Measurements from ENCODE around the gene DDIAS.
"Not testable (repeated sequence)": the region's sequence is repeated elsewhere in the genome, so short reads cannot be mapped to it uniquely, and the experiment has no call there.

- not testable (repeated sequence) for TF ChIP-seq CTCF, POLR2A (IDR thresholded peaks at IDR 0.05)
Measured at GRCh38 chr11:82920227-82920626, 18.7 kb downstream of the DDIAS start.

Measured in heart left ventricle (tissue), 13 donors.